C4-2B (cell line): Measurements from ENCODE around the gene DNLZ.

ENCODE experiments used
- CTCF ChIP-seq: fragments of 450-650 bp; conservative IDR thresholded peaks from 2 replicates; pipeline ENCODE4 v1.5.1; 2017; ENCODE audit warnings: mild to moderate bottlenecking
- ZFX ChIP-seq: fragments of 450-650 bp; IDR thresholded peaks from 2 replicates; pipeline ENCODE4 v1.6.1; 2017

- TF ChIP-seq CTCF, result no peak
- no peak for TF ChIP-seq ZFX
Observed at GRCh38 chr9:136397643-136398042, 34.1 kb upstream of the DNLZ start.
